H9 (cell line): ENCODE data around the gene MBD5. TPM values are rescaled to one million over a fixed set of nuclear protein-coding genes. Genes with fewer than 3 reads are reported as not detected.

Experiments used
- DNase-seq: peaks from one replicate; pipeline ENCODE4 v3.0.0-alpha.2; 2017
- H2AFZ ChIP-seq: one replicate; pipeline ENCODE4 v1.6.1; 2013; ENCODE audit warnings: mild to moderate bottlenecking, low read length, control low read depth, moderate library complexity
- H2AK5ac ChIP-seq: 2 replicates; pipeline ENCODE4 v1.6.1; 2013; ENCODE audit warnings: low read length, control low read depth, mixed read lengths; ENCODE audit not compliant: insufficient read length
- H2BK120ac ChIP-seq: one replicate; pipeline ENCODE4 v1.6.1; 2013; ENCODE audit warnings: low read depth, mild to moderate bottlenecking, low read length, control low read depth, inconsistent platforms; ENCODE audit not compliant: poor library complexity, severe bottlenecking
- H2BK12ac ChIP-seq: 2 replicates; pipeline ENCODE4 v1.6.1; 2013; ENCODE audit warnings: low read length, control low read depth, mixed read lengths, low read depth; ENCODE audit not compliant: insufficient read length
- H2BK15ac ChIP-seq: 2 replicates; pipeline ENCODE4 v1.6.1; 2013; ENCODE audit warnings: low read depth, low read length, control low read depth
- H2BK20ac ChIP-seq: one replicate; pipeline ENCODE4 v1.6.1; 2013; ENCODE audit warnings: low read depth, mild to moderate bottlenecking, low read length, control low read depth, inconsistent platforms; ENCODE audit not compliant: poor library complexity, severe bottlenecking
- H2BK5ac ChIP-seq: 2 replicates; pipeline ENCODE4 v1.6.1; 2013; ENCODE audit warnings: low read length, control low read depth, mixed read lengths; ENCODE audit not compliant: insufficient read length
- H3K14ac ChIP-seq: 2 replicates; pipeline ENCODE4 v1.6.1; 2013; ENCODE audit warnings: low read length, control low read depth; ENCODE audit not compliant: insufficient read depth
- H3K18ac ChIP-seq: 2 replicates; pipeline ENCODE4 v1.6.1; 2013; ENCODE audit warnings: low read depth, mild to moderate bottlenecking, mixed read lengths, low read length, control low read depth; ENCODE audit not compliant: insufficient read length
- H3K23ac ChIP-seq: 2 replicates; pipeline ENCODE4 v1.6.1; 2013; ENCODE audit warnings: low read length, control low read depth, mixed read lengths, low read depth; ENCODE audit not compliant: insufficient read length
- H3K23me2 ChIP-seq: 2 replicates; pipeline ENCODE4 v1.6.1; 2013; ENCODE audit warnings: low read depth, mild to moderate bottlenecking, mixed read lengths, low read length, control low read depth; ENCODE audit not compliant: insufficient read length, poor library complexity, severe bottlenecking
- H3K27ac ChIP-seq: 2 replicates; pipeline ENCODE4 v1.5.1; 2013; ENCODE audit warnings: low read length, control low read depth, mixed read lengths, low read depth; ENCODE audit not compliant: insufficient read length
- H3K27me3 ChIP-seq: 2 replicates; pipeline ENCODE4 v1.6.1; 2013; ENCODE audit warnings: low read length, control low read depth, inconsistent platforms; ENCODE audit not compliant: insufficient read depth
- H3K4ac ChIP-seq: 2 replicates; pipeline ENCODE4 v1.6.1; 2013; ENCODE audit warnings: low read depth, mild to moderate bottlenecking, control low read depth, inconsistent platforms, low read length, moderate library complexity
- H3K4me1 ChIP-seq: 2 replicates; pipeline ENCODE4 v1.6.1; 2013; ENCODE audit warnings: low read length, control low read depth, inconsistent platforms; ENCODE audit not compliant: insufficient read depth
- H3K4me2 ChIP-seq: 2 replicates; pipeline ENCODE4 v1.6.1; 2013; ENCODE audit warnings: low read length, control low read depth, mixed read lengths; ENCODE audit not compliant: insufficient read length, insufficient read depth
- H3K56ac ChIP-seq: 2 replicates; pipeline ENCODE4 v1.6.1; 2013; ENCODE audit warnings: low read depth, mild to moderate bottlenecking, mixed read lengths, low read length, control low read depth; ENCODE audit not compliant: insufficient read length
- H3K79me1 ChIP-seq: 2 replicates; pipeline ENCODE4 v1.6.1; 2013; ENCODE audit warnings: low read depth, mild to moderate bottlenecking, moderate library complexity, low read length, control low read depth, inconsistent platforms; ENCODE audit not compliant: insufficient read depth, poor library complexity, severe bottlenecking
- H3K79me2 ChIP-seq: 2 replicates; pipeline ENCODE4 v1.6.1; 2013; ENCODE audit warnings: low read length, control low read depth, inconsistent platforms; ENCODE audit not compliant: insufficient read depth
- H3K9ac ChIP-seq: 2 replicates; pipeline ENCODE4 v1.6.1; 2013; ENCODE audit warnings: low read length, control low read depth, mixed read lengths; ENCODE audit not compliant: insufficient read length; ENCODE audit errors: extremely low read depth
- H3K9me3 ChIP-seq: one replicate; pipeline ENCODE4 v1.6.1; 2013; ENCODE audit warnings: low read depth, low read length, inconsistent platforms; ENCODE audit not compliant: control insufficient read depth
- H3T11ph ChIP-seq: one replicate; pipeline ENCODE4 v1.6.1; 2013; ENCODE audit warnings: mild to moderate bottlenecking, low read length, control low read depth, inconsistent platforms
- H4K20me1 ChIP-seq: one replicate; pipeline ENCODE4 v1.6.1; 2013; ENCODE audit not compliant: control insufficient read depth, insufficient read length, insufficient read depth
- H4K5ac ChIP-seq: 2 replicates; pipeline ENCODE4 v1.6.1; 2013; ENCODE audit warnings: low read depth, mild to moderate bottlenecking, mixed read lengths, low read length, control low read depth; ENCODE audit not compliant: insufficient read length
- H4K8ac ChIP-seq: replicated peaks from 2 replicates; pipeline ENCODE4 v1.6.1; 2013; ENCODE audit warnings: low read length, control low read depth, mixed read lengths, low read depth; ENCODE audit not compliant: insufficient read length
- H4K91ac ChIP-seq: 2 replicates; pipeline ENCODE4 v1.6.1; 2013; ENCODE audit warnings: low read depth, mild to moderate bottlenecking, moderate library complexity, mixed read lengths, low read length, control low read depth; ENCODE audit not compliant: insufficient read length
- H3K27ac Mint-ChIP-seq, 3 experiments: 2 replicates in 2 of 3; 3 replicates in 1 of 3; pipeline ENCODE4 v1.8.0; 2020 to 2021; ENCODE audit warnings: mixed read lengths in 3 of 3, mild to moderate bottlenecking in 1 of 3, moderate library complexity in 1 of 3
- H3K27me3 Mint-ChIP-seq: 2 replicates; pipeline ENCODE4 v1.8.0; 2021; ENCODE audit warnings: low read depth, mild to moderate bottlenecking, moderate library complexity, mixed read lengths
- H3K36me3 Mint-ChIP-seq, 3 experiments: 2 replicates in 2 of 3; 3 replicates in 1 of 3; pipeline ENCODE4 v1.8.0; 2020 to 2021; ENCODE audit warnings: low read depth in 3 of 3, mixed read lengths in 3 of 3; ENCODE audit not compliant: insufficient read depth in 1 of 3
- H3K4me1 Mint-ChIP-seq, 2 experiments: 2 replicates each; pipeline ENCODE4 v1.8.0; 2020; ENCODE audit warnings: mixed read lengths in 2 of 2
- H3K4me3 Mint-ChIP-seq, 2 experiments: 2 replicates in 1 of 2; 3 replicates in 1 of 2; pipeline ENCODE4 v1.8.0; 2020 to 2021; ENCODE audit warnings: mild to moderate bottlenecking in 2 of 2, mixed read lengths in 2 of 2, moderate library complexity in 1 of 2
- H3K9me3 Mint-ChIP-seq, 2 experiments: 2 replicates in 1 of 2; 3 replicates in 1 of 2; pipeline ENCODE4 v1.8.0; 2020; ENCODE audit warnings: mild to moderate bottlenecking in 2 of 2, mixed read lengths in 2 of 2, moderate library complexity in 1 of 2
- WGBS: extraction: QIAGEN DNeasy Blood & Tissue Kit; methylation state at CpG from one replicate; pipeline ENCODE4 v1.1.7; 2013; ENCODE audit warnings: missing lambda C conversion rate, low lambda C conversion rate, mixed read lengths; ENCODE audit not compliant: insufficient read length; ENCODE audit errors: extremely low coverage; 5-methylcytosine and 5-hydroxymethylcytosine counted together
- total RNA-seq: library from RNA; stranded (reverse); gene quantifications from 2 replicates; pipeline ENCODE4 v1.2.1, GENCODE V29; 2021
- TF ChIP-seq, protein P1 (sequence below): fragments of 200-600 bp; sonication (generic); conservative IDR thresholded peaks from 3 replicates; pipeline ENCODE4 v1.8.0; 2021; ENCODE audit warnings: antibody characterized with exemption, mild to moderate bottlenecking

The MBD5 gene
- total RNA-seq, 1 experiment from 2014 or later = 23.1 TPM

DNA sequence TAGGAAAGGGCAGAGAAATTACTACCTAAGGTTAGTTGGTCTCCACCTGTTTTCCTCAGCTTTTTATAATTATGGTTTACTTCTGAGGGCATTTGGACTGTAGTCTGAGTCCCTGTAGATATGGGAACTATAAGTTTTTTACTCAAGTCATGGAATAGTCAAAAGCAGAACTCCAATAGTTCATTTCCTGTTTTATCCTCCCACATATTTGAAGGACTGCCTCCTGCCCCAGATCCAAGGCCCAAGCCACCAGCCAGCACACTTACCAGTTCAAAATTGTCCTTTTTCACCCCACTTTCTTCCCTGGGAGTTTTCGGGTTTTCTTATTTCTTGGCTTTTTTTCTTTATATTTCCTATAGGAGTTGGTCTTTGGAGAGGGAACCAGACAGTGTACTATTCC is 164.1 kb downstream of the MBD5 start:
- H3K9me3 Mint-ChIP-seq = peaks cover 4 to 5% of the 10 kb centered on the region in 2 experiments; a peak in 3 of 5 replicates
- no peak overlapping the region for H3K18ac ChIP-seq
- no peak overlapping the region for H3K4me2 ChIP-seq
- H3K23ac ChIP-seq = no peak overlapping the region
- H3K4me1 Mint-ChIP-seq = no peaks in the 10 kb centered on the region
- no peak overlapping the region for H2AK5ac ChIP-seq
- peaks cover 0 to 16% (median 6%) of the 10 kb centered on the region in 3 experiments; a peak in 5 of 7 replicates for H3K36me3 Mint-ChIP-seq
- no CpG with 5 or more reads among the region's 1 CpG for WGBS
- no peak overlapping the region for H4K8ac ChIP-seq
- H3K79me2 ChIP-seq = no peaks in the 10 kb centered on the region
- H3K56ac ChIP-seq = no peak overlapping the region
- H2BK5ac ChIP-seq = no peak overlapping the region
- no peak overlapping the region for H4K91ac ChIP-seq
- H2BK120ac ChIP-seq = no peak overlapping the region
- no peak overlapping the region for H3K4me3 Mint-ChIP-seq
- H3K79me1 ChIP-seq = no peaks in the 10 kb centered on the region
- H3K9ac ChIP-seq = no peak overlapping the region
- no peaks in the 10 kb centered on the region for H3K9me3 ChIP-seq
- H3K23me2 ChIP-seq = no peaks in the 10 kb centered on the region
- H4K5ac ChIP-seq = no peak overlapping the region
- H2BK15ac ChIP-seq = no peak overlapping the region
- H3K27ac ChIP-seq = no peak overlapping the region
- no peak overlapping the region for H2BK20ac ChIP-seq
- H3K4me1 ChIP-seq = no peaks in the 10 kb centered on the region
- H2BK12ac ChIP-seq = no peak overlapping the region
- no peak overlapping the region for H3K4ac ChIP-seq
- H3K14ac ChIP-seq = no peak overlapping the region
- TF ChIP-seq, protein P1, sequence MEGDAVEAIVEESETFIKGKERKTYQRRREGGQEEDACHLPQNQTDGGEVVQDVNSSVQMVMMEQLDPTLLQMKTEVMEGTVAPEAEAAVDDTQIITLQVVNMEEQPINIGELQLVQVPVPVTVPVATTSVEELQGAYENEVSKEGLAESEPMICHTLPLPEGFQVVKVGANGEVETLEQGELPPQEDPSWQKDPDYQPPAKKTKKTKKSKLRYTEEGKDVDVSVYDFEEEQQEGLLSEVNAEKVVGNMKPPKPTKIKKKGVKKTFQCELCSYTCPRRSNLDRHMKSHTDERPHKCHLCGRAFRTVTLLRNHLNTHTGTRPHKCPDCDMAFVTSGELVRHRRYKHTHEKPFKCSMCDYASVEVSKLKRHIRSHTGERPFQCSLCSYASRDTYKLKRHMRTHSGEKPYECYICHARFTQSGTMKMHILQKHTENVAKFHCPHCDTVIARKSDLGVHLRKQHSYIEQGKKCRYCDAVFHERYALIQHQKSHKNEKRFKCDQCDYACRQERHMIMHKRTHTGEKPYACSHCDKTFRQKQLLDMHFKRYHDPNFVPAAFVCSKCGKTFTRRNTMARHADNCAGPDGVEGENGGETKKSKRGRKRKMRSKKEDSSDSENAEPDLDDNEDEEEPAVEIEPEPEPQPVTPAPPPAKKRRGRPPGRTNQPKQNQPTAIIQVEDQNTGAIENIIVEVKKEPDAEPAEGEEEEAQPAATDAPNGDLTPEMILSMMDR = no peak
- no peak overlapping the region for H2AFZ ChIP-seq
- no peaks in the 10 kb centered on the region for H3K27me3 ChIP-seq
- no peak overlapping the region for H3T11ph ChIP-seq
- DNase-seq = no peak
- H4K20me1 ChIP-seq = no peaks in the 10 kb centered on the region
- no peaks in the 10 kb centered on the region for H3K27me3 Mint-ChIP-seq
- peak overlapping the region in 1 of 3 experiments; percentile 59; a peak in 2 of 7 replicates for H3K27ac Mint-ChIP-seq
